ENCODE data around the gene C4orf51.

Gene C4orf51

GRCh38 chr4:145723336-145723735, 43.4 kb downstream of the C4orf51 start:
- no peak for TF ChIP-seq ZFX (IDR thresholded peaks at IDR 0.05)
- peak; percentile 11; the same call in 1 of the 2 replicates for TF ChIP-seq CTCF (conservative IDR thresholded peaks at IDR 0.05)
- no peak overlapping the region for H3K27ac ChIP-seq

- no peak overlapping the region for H3K27ac ChIP-seq
- TF ChIP-seq CTCF (conservative IDR thresholded peaks at IDR 0.05) = no peak
- TF ChIP-seq ZFX (IDR thresholded peaks at IDR 0.05) = no peak
Measured at GRCh38 chr4:145730026-145730425, 50.1 kb downstream of the C4orf51 start.

- TF ChIP-seq CTCF (conservative IDR thresholded peaks at IDR 0.05) = no peak
- no peak for TF ChIP-seq ZFX (IDR thresholded peaks at IDR 0.05)
- H3K27ac ChIP-seq = no peak overlapping the region
Measured at GRCh38 chr4:145731028-145731427, 51.1 kb downstream of the C4orf51 start.

GRCh38 chr4:145732001-145732815, 52.3 kb downstream of the C4orf51 start:
- peak overlapping the region; percentile 54 for H3K27ac ChIP-seq

GRCh38 chr4:145732895-145733880, 53.2 kb downstream of the C4orf51 start:
- H3K27ac ChIP-seq = peak overlapping the region; percentile 54
- TF ChIP-seq CTCF (conservative IDR thresholded peaks at IDR 0.05) (no peak), ZFX (IDR thresholded peaks at IDR 0.05) (no peak)

More at GRCh38 chr4:145732001-145732815, 52.3 kb downstream of the C4orf51 start:
- TF ChIP-seq ZFX (IDR thresholded peaks at IDR 0.05) (no peak), CTCF (conservative IDR thresholded peaks at IDR 0.05) (no peak)

GRCh38 chr4:145734031-145734430, 54.1 kb downstream of the C4orf51 start:
- peak overlapping the region; percentile 54 for H3K27ac ChIP-seq
- TF ChIP-seq CTCF (conservative IDR thresholded peaks at IDR 0.05) (no peak), ZFX (IDR thresholded peaks at IDR 0.05) (no peak)

All from C4-2B (cell line).